ENCODE data around the gene HPCAL1.
A peak's percentile ranks its signal among the peaks of the same experiment; 100 is the strongest.

Gene HPCAL1

DNA sequence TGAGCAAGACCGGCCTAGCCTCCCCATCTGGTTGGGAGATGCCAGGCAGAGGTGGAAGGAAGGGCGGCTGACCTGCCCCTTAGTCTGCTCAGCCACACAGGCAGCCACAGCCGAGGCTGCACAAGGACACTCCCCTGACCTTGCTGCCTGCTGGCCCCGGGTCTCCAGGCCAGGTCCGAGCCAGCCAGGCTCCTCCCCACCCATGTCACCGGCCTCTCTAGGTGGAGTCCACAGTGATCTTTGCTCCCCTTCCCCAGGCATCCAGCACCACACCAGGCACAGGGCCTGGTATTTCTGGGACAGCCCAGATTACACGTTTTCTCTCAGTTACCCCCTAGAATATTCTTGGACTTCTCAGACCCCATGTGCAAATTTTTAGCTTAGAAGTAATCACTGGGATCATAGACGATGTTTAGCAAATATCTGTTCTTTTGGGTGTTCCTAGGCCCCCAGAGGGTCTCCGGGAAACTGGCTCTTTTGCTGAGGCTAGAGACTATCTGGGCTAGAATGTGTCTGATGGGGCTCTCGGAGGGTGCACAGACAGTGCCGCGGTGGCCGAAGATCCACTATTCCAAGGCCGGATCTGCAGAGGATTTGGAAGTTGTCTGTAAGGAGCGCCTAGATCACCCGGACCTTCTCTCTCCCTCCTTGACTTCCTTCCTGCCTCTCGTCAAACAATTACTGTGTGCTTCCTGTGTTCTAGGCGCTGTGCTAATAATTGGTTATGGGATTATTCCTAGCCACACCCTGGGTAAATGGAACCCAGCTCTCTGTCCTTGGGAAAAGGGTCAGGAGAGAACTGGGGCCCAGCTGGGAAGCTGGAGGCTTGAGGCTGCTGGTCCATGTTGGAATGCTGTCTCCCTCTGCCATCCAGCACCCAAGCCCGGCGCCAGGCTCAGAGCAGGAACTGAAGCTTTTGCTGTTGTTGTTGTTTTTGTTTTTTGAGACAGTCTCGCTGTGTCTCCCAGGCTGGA, 98.6 kb downstream of the HPCAL1 start:
- H3K4me2 ChIP-seq: peak overlapping the region; percentile 79 to 98 (median 94)
- H3K27me3 ChIP-seq: no peaks in the 10 kb centered on the region
- H3K4me3 ChIP-seq: peak overlapping the region in 5 of 10 experiments; percentile 1 to 42 (median 23); a peak in 7 of 20 replicates
- H3K9ac ChIP-seq: peak overlapping the region; percentile 51 to 73 (median 67); a peak in 20 of 22 replicates
- peak overlapping the region; percentile 60 to 91 (median 80) for H3K27ac ChIP-seq
- peaks cover 94 to 97% (median 96%) of the 10 kb centered on the region in 10 experiments for H3K4me1 ChIP-seq
- no peak for TF ChIP-seq Cebpa-rat (IDR thresholded peaks at IDR 0.05)
- peaks cover 7 to 61% (median 27%) of the 10 kb centered on the region in 11 experiments; a peak in 20 of 22 replicates for H4K20me1 ChIP-seq
- H3K9me3 ChIP-seq (replicated peaks in 1 of 11): peaks cover 0 to 7% (median 0%) of the 10 kb centered on the region in 11 experiments; a peak in 3 of 22 replicates
- peaks cover 5 to 40% (median 11%) of the 10 kb centered on the region in 11 experiments; a peak in 18 of 22 replicates for H3K36me3 ChIP-seq

DNA sequence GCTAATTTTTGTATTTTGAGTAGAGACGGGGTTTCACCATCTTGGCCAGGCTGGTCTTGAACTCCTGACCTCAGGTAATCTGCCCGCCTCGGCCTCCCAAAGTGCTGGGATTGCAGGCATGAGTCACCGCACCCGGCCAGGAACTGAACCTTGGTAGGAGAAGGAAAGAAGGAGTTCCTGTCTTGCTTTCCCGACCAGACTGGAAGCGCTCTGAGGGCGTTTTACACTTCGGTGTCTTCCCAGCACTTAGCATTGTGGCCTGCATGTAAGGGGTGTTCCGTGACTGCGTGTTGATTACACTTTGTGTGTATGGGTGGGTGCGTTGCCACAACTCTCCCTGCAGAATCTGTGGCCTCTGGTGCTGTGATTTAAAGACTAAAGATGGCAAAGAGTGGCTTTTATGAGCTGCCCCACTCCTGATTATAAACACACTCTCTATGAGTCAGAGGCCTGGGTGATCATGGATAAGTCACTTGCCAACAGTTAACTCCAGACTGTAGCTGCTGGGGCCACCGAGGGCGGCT, 99.4 kb downstream of the HPCAL1 start:
- Histone ChIP-seq H3K4me1 (peaks cover 94 to 97% (median 96%) of the 10 kb centered on the region in 10 experiments), H3K4me2 (peak overlapping the region; percentile 79 to 98 (median 94)), H3K27ac (peak overlapping the region; percentile 12 to 91 (median 80); a peak in 15 of 22 replicates)

DNA sequence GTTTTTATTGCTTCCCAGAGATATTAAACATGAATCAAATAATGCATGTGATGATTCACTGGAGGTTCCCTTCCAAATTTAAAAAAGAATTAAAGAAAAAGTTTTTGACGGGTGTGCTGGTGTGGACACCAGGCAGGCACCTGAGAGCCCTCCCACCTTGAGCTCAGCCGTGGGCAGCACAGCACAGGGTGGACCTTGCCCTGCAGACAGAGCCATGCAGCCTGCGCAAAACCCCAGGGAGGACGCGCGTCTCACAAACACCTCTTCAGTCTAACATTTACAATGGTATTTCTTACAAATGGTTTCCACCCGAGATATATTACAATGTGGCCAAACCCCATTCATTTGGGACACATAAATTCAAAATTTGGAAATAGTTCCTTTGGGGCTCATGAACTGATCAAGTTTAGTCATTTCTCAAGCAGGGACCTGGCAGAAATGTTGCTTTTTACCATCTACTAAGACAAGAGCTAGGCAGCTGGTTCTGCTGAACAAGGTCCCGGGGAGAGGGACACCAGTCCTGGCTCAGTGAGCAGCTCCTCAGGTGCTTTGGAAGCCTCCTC, 100.0 kb downstream of the HPCAL1 start:
- Histone ChIP-seq H3K4me3 (no peak overlapping the region), H3K4me2 (peak overlapping the region; percentile 7 to 98 (median 94); a peak in 19 of 22 replicates), H3K9ac (peak overlapping the region in 1 of 11 experiments; percentile 15; a peak in 1 of 22 replicates), H3K36me3 (peaks cover 5 to 40% (median 11%) of the 10 kb centered on the region in 11 experiments; a peak in 18 of 22 replicates), H3K27ac (peak overlapping the region in 2 of 11 experiments; percentile 84 to 91; a peak in 1 of 22 replicates), H3K27me3 (no peaks in the 10 kb centered on the region), H3K9me3 (replicated peaks in 1 of 11) (peaks cover 0 to 7% (median 0%) of the 10 kb centered on the region in 11 experiments; a peak in 3 of 22 replicates), H4K20me1 (peaks cover 0 to 61% (median 23%) of the 10 kb centered on the region in 11 experiments; a peak in 18 of 22 replicates), H3K4me1 (peaks cover 94 to 97% (median 96%) of the 10 kb centered on the region in 10 experiments)
- no peak for TF ChIP-seq Cebpa-rat (IDR thresholded peaks at IDR 0.05)

More for the DNA sequence above, 99.4 kb downstream of the HPCAL1 start:
- Histone ChIP-seq H3K27me3 (no peaks in the 10 kb centered on the region), H3K4me3 (no peak overlapping the region), H3K9me3 (replicated peaks in 1 of 11) (peaks cover 0 to 7% (median 0%) of the 10 kb centered on the region in 11 experiments; a peak in 3 of 22 replicates), H4K20me1 (peaks cover under 1 to 61% (median 23%) of the 10 kb centered on the region in 11 experiments; a peak in 18 of 22 replicates), H3K9ac (peak overlapping the region in 1 of 11 experiments; percentile 73; a peak in 1 of 22 replicates), H3K36me3 (peaks cover 5 to 40% (median 11%) of the 10 kb centered on the region in 11 experiments; a peak in 18 of 22 replicates)
- no peak for TF ChIP-seq Cebpa-rat (IDR thresholded peaks at IDR 0.05)

DNA sequence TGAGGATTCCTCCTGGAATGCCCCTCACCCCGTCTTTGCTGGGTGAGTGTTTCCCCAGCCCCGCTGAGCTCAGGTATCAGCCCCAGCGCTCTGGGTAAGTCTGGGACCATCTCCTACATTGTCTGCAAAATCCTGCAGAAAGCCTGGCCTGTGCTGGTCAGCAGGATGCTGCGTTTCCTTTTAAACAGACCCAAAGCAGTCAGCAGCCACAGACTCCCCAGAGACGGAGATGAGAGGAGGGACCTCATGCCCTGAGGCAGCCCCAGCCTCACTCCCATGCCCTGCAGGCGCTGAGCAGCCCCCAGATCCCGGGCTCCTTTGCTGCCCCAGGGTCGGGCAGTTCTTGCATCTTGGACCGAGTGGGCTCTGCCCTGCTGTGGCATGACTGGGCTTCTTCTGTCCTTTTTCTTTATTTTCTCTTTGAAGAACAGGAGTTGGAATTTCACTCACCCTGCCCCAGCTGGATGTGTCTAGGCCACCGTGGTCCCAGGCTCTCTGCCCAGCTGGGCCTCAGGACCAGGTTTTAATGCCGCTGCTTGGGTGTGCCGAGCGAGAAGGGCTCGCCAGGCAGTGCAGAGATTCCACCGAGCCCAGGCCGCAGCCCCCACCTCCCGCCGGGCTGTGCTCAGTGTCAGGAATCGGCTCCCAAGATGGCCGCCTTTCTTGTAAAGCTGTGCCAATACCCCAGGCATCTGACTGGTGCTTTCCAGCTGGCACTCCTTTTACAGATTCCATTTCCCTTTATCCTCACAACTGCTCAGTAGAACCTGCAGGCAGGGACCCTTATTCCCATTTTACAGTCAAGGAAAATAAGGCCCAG, 101.8 kb downstream of the HPCAL1 start:
- peak overlapping the region in 6 of 11 experiments; percentile 2 to 43 (median 31); a peak in 8 of 22 replicates for H3K9ac ChIP-seq
- H3K4me1 ChIP-seq: peaks cover 99 to 100% (median 100%) of the 10 kb centered on the region in 10 experiments
- peaks cover 0 to 5% (median 0%) of the 10 kb centered on the region in 11 experiments; a peak in 3 of 22 replicates for H3K9me3 ChIP-seq (replicated peaks in 1 of 11)

DNA sequence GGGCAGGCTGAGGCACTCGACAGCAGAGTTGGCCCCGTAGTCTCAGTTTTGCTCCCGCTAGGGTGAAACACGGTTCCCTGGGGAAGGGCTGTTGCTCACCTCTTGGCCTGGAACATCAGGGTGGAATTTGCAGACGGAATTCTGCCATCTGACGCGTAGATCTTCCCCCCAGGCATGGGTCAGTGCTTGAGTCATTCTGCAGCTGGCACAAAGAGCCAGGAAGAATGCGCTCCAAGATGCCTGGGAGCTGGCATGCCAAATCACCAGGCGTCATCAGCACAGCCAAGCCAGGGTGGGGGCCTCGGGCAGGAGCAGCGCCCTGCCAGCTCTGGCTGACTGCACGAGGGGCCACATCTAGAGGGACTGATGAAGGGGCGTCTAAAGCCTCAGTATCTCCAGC, 102.7 kb downstream of the HPCAL1 start:
- no peak for TF ChIP-seq Cebpa-rat (IDR thresholded peaks at IDR 0.05)
- peaks cover 5 to 68% (median 37%) of the 10 kb centered on the region in 11 experiments; a peak in 19 of 22 replicates for H4K20me1 ChIP-seq
- peak overlapping the region; percentile 79 to 97 (median 90) for H3K4me2 ChIP-seq
- H3K4me3 ChIP-seq: no peak overlapping the region; a peak in 1 of 20 replicates
- no peaks in the 10 kb centered on the region for H3K9me3 ChIP-seq (replicated peaks in 1 of 11)
- no peaks in the 10 kb centered on the region for H3K27me3 ChIP-seq
- peaks cover 97 to 100% (median 100%) of the 10 kb centered on the region in 10 experiments for H3K4me1 ChIP-seq
- peak overlapping the region in 4 of 11 experiments; percentile 63 to 84 (median 70); a peak in 7 of 22 replicates for H3K27ac ChIP-seq
- peaks cover 0 to 31% (median 6%) of the 10 kb centered on the region in 11 experiments; a peak in 8 of 22 replicates for H3K36me3 ChIP-seq
- H3K9ac ChIP-seq: peak overlapping the region in 4 of 11 experiments; percentile 63 to 72 (median 68); a peak in 3 of 22 replicates

More for the DNA sequence above, 101.8 kb downstream of the HPCAL1 start:
- TF ChIP-seq Cebpa-rat (IDR thresholded peaks at IDR 0.05): no peak
- Histone ChIP-seq H3K27ac (peak overlapping the region in 2 of 11 experiments; percentile 69 to 84; a peak in 5 of 22 replicates), H3K36me3 (peaks cover 4 to 37% (median 11%) of the 10 kb centered on the region in 11 experiments; a peak in 18 of 22 replicates), H3K4me3 (no peak overlapping the region), H3K27me3 (no peaks in the 10 kb centered on the region), H4K20me1 (peaks cover 5 to 63% (median 36%) of the 10 kb centered on the region in 11 experiments; a peak in 19 of 22 replicates), H3K4me2 (peak overlapping the region; percentile 79 to 97 (median 90))

DNA sequence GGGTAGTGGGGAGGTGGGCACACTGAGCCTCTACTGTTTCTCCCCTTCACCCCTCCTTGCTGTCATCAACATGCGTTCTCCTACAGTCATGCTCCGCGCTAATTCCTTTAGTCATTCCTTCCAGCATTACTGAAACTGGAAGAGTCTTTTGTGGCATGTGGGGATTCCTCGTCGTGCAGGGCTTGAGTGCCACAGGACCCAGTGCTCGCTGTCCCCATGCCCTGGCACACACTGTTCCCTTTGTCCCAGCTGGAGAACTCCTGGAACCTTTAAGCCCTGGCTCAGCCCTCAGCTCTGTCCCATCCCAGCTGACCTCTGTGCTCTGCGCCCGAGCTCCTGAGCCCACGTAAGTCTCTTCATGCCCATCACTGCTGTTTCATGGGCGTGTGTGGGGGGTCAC, 103.3 kb downstream of the HPCAL1 start:
- TF ChIP-seq Cebpa-rat (IDR thresholded peaks at IDR 0.05): no peak
- H3K27ac ChIP-seq: peak overlapping the region in 10 of 11 experiments; percentile 13 to 84 (median 60); a peak in 19 of 22 replicates
- H3K4me2 ChIP-seq: peak overlapping the region; percentile 79 to 97 (median 90)
- H3K9ac ChIP-seq: peak overlapping the region; percentile 9 to 72 (median 52); a peak in 17 of 22 replicates
- H3K27me3 ChIP-seq: no peaks in the 10 kb centered on the region
- peak overlapping the region in 5 of 10 experiments; percentile 7 to 40 (median 22); a peak in 4 of 20 replicates for H3K4me3 ChIP-seq
- H3K36me3 ChIP-seq: peaks cover 0 to 31% (median 6%) of the 10 kb centered on the region in 11 experiments; a peak in 6 of 22 replicates
- H4K20me1 ChIP-seq: peaks cover 9 to 69% (median 37%) of the 10 kb centered on the region in 11 experiments; a peak in 19 of 22 replicates
- H3K4me1 ChIP-seq: peaks cover 97 to 100% (median 100%) of the 10 kb centered on the region in 10 experiments
- no peaks in the 10 kb centered on the region for H3K9me3 ChIP-seq (replicated peaks in 1 of 11)

All from BLaER1 treated with 17β-estradiol and CSF1 and Interleukin-3, amounts not matched to agents 10 nM and 100 nM (cell line).